COR-L47 (cell line): ENCODE measurements around the gene TSC2.
"Not testable (repeated sequence)": the region's sequence is repeated elsewhere in the genome, so short reads cannot be mapped to it uniquely, and the experiment has no call there.

Experiments used
- DNase-seq: peaks from one replicate; lab custom pipeline; 2025; lab: John Stamatoyannopoulos, UW

The TSC2 gene

GRCh38 chr16:2105291-2105690 lies 57.5 kb downstream of the TSC2 start:
- DNase-seq, result not testable (repeated sequence)

- DNase-seq, result not testable (repeated sequence)
Measured at GRCh38 chr16:2105769-2106168, 58.0 kb downstream of the TSC2 start.

GRCh38 chr16:2106211-2106610 lies 58.4 kb downstream of the TSC2 start:
- not testable (repeated sequence) for DNase-seq

- not testable (repeated sequence) for DNase-seq
Measured at GRCh38 chr16:2107121-2107790, 59.5 kb downstream of the TSC2 start.

GRCh38 chr16:2107791-2108125 lies 60.0 kb downstream of the TSC2 start:
- not testable (repeated sequence) for DNase-seq

GRCh38 chr16:2108446-2109270 lies 60.9 kb downstream of the TSC2 start:
- not testable (repeated sequence) for DNase-seq

GRCh38 chr16:2109271-2109580 lies 61.4 kb downstream of the TSC2 start:
- DNase-seq, result not testable (repeated sequence)

- DNase-seq, result not testable (repeated sequence)
Measured at GRCh38 chr16:2109872-2110271, 62.1 kb downstream of the TSC2 start.

- not testable (repeated sequence) for DNase-seq
Measured at GRCh38 chr16:2110332-2111008, 62.7 kb downstream of the TSC2 start.

- DNase-seq, result not testable (repeated sequence)
Measured at GRCh38 chr16:2111009-2111353, 63.2 kb downstream of the TSC2 start.

GRCh38 chr16:2111412-2112335 lies 63.9 kb downstream of the TSC2 start:
- not testable (repeated sequence) for DNase-seq

- DNase-seq, result not testable (repeated sequence)
Measured at GRCh38 chr16:2112539-2113106, 64.8 kb downstream of the TSC2 start.

GRCh38 chr16:2114225-2114624 lies 66.4 kb downstream of the TSC2 start:
- DNase-seq, result not testable (repeated sequence)

- not testable (repeated sequence) for DNase-seq
Measured at GRCh38 chr16:2114885-2115590, 67.3 kb downstream of the TSC2 start.

GRCh38 chr16:2115591-2115973 lies 67.8 kb downstream of the TSC2 start:
- no peak for DNase-seq

GRCh38 chr16:2116428-2116827 lies 68.6 kb downstream of the TSC2 start:
- not testable (repeated sequence) for DNase-seq

- not testable (repeated sequence) for DNase-seq
Measured at GRCh38 chr16:2117341-2117740, 69.6 kb downstream of the TSC2 start.

GRCh38 chr16:2117960-2118722 lies 70.4 kb downstream of the TSC2 start:
- not testable (repeated sequence) for DNase-seq

- DNase-seq, result not testable (repeated sequence)
Measured at GRCh38 chr16:2121325-2121724, 73.5 kb downstream of the TSC2 start.

GRCh38 chr16:2121853-2122252 lies 74.1 kb downstream of the TSC2 start:
- no peak for DNase-seq
